Measurements from ENCODE around the gene FNDC3B.

The FNDC3B gene

GRCh38 chr3:172154768-172155664, 115.6 kb downstream of the FNDC3B start:
- DNase-seq = no peak

GRCh38 chr3:172155897-172156585, 116.7 kb downstream of the FNDC3B start:
- no peak for DNase-seq

DNA sequence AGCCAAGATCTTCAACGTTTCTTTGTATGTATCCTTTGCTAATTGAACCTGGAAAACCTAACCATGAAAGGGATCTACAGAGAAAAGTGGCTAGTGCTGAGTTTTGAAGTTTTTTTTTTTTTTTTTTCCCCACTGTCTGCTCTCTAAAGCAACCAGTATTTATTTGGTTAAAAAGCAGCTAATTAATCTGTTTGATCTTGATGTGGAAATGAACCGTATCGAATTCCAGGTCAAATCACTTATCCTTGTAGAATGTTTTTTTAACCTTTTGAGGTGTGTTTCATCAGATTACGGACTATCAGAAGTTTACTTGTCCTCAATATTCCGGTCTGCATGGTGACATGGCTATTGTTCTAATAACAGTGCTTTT, 117.2 kb downstream of the FNDC3B start:
- no peak for DNase-seq

DNA sequence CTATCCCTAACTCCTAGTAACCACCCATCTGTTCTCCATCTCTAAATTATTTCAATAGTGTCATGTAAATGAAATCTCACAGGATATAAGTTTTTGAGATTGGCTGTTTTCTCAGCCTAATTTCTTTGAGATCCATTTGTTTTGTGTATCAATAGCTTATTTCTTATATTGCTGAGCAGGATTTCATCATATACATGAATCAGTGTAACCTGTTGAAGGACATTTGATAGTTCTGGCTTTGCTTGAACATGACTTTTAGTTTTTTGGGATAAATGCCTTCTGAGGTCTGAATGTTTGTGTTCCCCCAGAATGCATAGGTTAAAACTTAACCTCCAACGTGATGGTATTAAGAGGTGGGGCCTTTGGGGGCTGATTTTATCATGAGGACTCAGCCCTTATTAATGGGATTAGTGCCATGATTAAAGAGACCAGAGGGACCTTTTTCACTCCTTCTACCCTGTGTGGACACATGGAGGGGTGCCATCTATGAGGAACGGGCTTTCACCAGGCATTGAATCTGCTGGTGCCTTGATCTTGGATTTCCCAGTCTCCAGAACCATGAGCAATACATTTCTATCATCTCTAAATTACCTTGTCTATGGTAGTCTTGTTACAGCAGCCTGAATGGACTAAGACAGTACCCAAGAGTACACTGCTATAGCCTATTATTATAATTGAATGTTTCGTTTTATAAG, 118.3 kb downstream of the FNDC3B start:
- DNase-seq = no peak

- no peak for DNase-seq
Measured at GRCh38 chr3:172158741-172159140, 119.4 kb downstream of the FNDC3B start.

DNA sequence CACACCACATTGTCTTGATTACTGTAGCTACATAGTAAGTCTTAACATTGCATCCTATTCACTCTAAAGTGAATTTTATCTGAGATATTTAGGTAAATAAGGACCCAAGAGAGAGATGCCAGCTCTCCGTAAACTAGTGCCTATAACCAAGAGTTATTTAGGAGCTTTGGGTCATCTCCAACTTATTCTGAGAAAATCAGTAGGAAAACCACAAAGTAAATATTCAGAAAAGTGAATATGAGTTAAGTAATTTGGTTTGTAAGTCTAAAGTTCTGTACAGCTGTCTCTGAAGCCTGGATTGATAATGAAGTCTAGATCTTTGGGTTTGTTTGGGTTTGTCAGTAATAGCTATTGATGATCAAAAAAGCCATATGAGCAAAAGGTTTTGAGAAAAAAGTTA, 120.0 kb downstream of the FNDC3B start:
- DNase-seq = no peak

DNA sequence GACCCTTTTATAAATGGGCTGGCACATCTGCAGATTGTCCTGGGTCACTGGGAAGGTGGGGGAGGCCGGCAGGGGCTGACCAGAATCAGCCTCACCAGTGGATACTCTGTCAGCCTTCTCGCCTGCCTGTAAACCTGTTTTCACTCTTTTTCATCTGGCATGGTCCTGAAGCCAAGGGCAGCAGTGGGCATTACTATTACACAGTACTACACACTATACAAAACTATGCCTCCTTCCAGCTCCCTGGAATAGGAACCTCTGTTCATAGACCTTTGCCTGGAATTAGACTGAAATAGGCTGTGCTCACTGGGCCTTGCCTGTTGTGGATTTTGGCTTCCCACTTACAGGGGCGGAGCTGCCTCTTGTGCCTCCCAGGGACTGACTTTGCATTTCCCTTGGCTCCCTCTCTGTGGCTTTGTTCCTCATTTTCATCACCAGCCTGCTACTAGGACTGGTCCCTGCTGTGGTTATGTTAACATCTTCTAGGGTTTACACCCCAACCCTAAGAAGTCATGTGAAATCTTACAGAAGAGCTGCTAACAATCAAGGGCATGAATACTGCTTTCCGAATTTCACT, 120.7 kb downstream of the FNDC3B start:
- DNase-seq = no peak

DNA sequence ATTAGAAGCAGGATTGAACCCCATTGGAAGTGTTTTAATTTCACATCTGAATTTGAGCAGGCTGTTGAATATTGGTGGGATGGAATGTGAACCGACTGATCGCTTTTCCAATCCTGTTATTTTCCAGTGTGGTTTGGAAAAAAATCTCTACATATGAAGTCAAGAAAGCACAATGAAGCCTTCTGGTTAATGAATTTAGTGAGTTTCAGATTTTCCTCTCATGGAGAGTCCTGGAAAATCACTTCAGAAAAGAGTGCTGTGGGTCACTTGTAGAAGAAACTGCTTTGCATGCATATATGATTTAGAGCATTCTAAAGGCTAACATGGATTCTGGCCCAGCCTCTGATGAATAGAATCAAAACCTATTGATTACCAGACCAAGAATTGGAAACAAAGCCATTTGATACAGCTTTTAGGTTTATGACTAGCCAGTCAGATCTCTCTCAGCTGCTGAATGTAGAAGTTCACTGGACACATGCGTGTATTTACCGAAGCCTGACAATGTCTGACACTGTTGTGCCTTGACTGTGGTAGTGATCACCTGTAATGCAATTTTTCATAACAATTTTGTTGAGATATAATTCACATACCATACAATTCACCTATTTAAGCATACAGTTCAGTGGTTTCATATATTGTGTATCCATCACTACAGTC, 121.9 kb downstream of the FNDC3B start:
- DNase-seq = no peak

- DNase-seq = no peak
Measured at GRCh38 chr3:172161959-172162358, 122.6 kb downstream of the FNDC3B start.

DNA sequence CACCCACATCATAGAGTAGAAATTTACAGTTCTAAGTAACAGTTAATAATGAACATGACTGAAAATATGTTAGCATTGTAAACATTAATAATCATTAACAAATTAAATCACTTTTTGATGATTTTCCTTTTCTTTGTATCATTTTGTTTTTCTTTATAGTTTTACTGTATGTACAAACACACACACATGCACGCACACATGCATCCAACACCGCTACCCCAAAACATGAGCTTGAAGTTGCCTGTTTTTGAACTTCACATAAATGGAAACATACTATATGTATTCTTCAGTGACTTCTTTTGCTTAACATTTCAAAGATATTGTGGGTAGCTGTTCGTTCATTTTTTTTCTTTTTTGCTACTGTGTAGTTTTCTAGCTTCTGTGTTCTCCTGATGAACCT, 123.9 kb downstream of the FNDC3B start:
- no peak for DNase-seq

GRCh38 chr3:172164620-172165362, 125.4 kb downstream of the FNDC3B start:
- DNase-seq = no peak

DNA sequence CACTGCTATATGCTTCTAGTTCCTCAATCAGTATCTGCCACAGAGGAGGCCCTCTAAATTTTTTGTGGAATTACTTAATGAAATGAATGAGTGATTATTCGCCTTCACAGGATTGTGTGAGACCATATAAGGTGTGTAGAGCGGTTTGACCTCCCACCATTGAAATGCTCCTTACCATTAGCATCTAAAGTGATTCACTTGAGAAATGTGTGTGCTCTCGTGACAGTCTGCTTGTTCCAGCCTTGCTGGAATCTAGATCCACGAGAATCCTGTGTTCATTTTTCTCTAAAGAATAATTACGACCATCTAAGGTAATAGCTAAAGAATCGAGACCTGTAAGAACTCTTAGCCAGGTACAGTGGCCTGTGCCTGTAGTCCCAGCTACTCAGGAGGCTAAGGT, 126.9 kb downstream of the FNDC3B start:
- DNase-seq = no peak

DNA sequence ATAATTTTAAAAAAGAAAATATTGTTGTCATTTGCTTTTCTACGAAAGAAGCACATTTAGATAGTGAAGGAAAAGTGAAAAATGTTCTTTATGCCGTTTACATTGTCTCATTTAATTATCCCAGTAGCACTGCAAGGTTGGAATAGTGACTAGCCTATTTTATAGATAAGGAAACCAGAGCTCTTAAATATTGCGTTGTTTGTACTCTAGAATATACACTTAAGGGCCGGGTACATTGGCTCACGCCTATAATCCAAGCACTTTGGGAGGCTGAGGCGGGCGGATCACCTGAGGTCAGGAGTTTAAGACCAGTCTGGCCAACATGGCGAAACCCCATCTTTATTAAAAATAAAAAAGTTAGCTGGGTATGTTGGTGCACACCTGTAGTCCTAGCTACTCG, 127.5 kb downstream of the FNDC3B start:
- DNase-seq = no peak

DNA sequence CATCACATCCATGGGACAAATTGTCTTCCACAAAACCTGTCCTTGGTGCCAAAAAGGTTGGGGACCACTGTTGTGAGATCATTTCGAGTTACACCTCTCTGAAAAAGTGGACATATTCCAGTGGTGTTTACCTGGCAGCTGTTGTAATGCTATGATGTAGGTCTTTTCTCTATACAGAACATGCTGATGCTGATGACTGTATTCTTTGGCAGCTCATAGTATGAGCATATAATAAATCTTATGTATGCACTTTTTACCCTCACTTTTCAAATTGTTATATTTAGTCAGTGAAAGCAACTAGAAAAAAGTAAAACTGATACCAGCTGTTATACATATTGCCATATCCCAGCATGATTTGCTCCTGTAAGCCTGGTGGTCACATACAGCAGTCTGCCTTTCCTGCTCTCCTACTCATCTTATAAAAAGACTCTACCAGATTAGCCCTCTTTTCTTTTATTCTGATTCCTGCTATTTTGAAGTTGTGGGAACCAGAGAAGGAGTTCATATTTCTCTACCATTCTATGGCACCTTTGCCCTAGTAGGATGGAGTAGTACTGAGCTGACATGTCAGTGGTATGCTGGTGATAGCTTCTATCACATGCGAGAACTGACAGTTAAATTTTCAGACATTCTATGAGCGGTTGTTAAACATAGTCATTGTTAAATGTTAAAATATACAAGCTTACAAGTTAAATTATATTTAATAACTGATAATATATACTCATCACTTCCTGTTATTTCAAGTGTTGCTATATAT, 128.7 kb downstream of the FNDC3B start:
- no peak for DNase-seq

GRCh38 chr3:172170073-172170709, 130.8 kb downstream of the FNDC3B start:
- no peak for DNase-seq

- no peak for DNase-seq
Measured at GRCh38 chr3:172170841-172171240, 131.5 kb downstream of the FNDC3B start.

DNA sequence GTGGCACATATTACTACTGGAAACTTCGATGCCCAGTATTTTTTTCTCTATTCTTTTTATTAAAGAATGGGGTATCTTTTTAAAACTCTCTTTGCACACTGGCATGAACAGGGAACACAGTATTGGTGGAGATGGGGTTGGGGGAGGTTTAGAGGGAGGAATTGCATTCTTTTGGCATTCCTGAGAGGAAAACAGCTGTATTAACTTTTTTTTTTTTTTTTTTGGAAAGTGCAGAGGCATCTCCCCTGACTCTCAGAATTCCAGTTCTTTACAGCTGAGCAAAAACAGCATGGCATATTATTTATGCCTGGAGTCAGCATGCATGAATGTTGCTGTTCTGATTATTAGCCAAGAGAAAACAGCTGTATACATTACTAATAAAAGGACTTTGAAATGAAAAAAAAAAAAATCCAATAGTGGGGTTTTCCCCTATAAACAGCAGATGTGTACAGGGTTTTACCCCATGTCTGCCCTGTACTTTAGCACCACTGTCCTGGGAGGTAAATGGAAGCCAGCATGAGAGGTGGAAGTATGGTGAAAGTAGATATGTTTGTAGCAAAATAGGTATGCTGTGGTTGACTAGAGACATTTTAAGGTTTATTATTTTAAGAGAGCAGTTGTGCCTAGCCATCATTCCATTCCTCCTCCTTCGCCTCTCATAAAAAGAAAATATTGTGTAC, 132.2 kb downstream of the FNDC3B start:
- no peak for DNase-seq

DNA sequence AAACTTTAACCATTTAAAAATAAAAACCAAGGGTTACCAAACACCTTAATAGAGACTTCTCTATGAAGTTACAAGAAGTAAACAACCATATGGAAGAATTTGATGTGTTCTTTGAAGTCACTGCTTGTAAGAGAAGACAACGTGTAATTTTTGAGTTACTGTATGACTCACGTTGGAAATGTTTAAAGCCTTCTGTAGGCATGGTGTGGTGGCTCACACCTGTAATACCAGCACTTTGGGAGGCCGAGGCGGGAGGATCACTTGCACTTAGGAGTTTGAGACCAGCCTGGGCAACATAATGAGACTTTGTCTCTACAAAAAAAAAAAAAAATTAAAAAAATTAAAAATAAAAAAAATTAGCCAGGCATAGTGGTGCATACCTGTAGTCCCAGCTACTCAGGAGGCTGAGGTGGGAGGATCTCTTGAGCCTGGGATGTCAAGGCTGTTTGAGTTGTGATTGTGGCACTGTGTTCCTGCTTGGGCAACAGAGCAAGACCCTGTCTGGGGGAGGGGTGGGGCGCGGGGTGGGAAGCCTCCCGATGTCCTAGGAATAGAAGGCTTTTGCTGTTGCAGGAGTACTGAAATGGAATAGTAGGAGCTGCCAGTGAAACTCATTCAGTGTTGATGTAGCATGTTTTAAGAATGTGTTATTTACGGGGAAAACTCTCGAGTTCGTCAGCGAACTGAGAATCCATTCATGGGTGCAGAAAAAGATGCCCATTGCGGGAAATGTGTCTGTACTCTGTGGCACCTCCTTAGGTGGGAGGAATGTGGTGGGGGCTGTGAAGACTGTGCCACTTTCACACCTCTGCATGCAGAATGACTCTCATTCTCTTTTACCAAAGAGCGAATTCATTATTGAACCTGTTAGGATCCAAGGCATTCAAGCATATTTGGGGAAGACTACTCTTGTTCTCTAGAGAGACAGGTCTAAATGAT, 134.2 kb downstream of the FNDC3B start:
- no peak for DNase-seq

Measured in activated T-cell treated with anti-CD3 and anti-CD28 coated beads, Interleukin-2, amount 50 U/mL, for 48 hours (primary cell).